Inferior parietal cortex (tissue), 1 donor: Measurements from ENCODE around the gene CPN2.

Experiments used
- DNase-seq: peaks from one replicate; pipeline ENCODE4 v3.0.0-alpha.2; 2016; ENCODE audit errors: extremely low spot score

CPN2 gene

GRCh38 chr3:194380326-194380725 lies 29.2 kb upstream of the CPN2 start:
- DNase-seq, result no peak

- DNase-seq, result no peak
Measured at GRCh38 chr3:194379651-194380050, 28.5 kb upstream of the CPN2 start.

- no peak for DNase-seq
Measured at GRCh38 chr3:194379231-194379630, 28.1 kb upstream of the CPN2 start.

DNA sequence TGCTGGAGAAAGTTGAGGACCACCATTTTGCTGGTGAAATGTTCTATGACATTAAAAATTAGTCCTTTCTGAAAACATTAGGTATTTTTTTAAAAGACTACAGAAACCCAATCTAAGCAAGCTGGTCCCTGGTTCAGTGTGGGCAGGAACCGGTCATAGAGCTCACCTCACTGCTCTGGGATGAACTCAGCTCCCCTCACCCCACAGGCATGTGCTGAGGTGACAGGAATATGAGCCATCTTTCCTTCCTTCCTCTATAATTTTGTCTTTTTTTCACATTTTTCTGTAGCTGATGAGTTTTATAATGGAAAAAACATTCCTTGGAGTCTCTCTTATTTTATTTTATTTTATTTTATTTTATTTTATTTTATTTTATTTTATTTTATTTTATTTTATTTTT lies 26.6 kb upstream of the CPN2 start:
- DNase-seq, result no peak

- DNase-seq, result no peak
Measured at GRCh38 chr3:194376241-194376560, 25.1 kb upstream of the CPN2 start.

DNA sequence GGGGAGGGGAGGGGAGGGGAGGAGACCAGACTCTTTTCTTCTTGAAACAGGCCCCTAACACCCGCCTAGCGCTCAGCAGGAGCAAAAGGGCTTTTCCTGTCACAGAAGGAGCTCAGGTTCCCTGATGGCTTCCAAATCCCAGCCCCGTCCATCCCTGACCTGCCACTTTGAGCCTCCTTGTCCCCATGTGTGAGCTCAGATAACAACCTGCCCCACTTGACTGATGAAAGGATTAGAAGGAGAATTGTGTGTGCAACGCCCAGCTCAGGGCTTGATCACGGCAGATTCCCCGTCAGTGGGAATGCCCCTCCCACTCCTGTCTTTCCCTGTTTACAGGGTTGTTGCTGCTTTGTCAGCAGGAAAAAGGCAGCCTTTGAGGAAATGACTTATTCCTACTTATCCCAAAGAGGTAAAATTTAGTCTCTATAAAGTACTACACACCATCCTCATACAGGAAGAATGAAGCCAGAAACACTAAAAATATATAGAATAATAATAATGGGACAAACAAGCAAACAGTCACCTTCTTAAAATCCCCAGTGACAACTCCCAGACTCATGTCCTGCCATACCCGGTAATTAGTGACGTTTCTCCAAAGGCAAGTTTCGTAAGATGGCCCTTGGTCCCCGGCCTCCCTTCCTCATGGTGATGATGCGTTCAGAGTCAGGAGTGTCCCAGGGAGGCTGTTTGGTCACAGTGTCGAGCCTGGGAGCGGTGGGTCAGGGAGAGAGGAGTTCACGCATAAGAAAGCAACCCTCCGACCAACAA lies 24.5 kb upstream of the CPN2 start:
- DNase-seq, result no peak

- no peak for DNase-seq
Measured at GRCh38 chr3:194374935-194375334, 23.8 kb upstream of the CPN2 start.

DNA sequence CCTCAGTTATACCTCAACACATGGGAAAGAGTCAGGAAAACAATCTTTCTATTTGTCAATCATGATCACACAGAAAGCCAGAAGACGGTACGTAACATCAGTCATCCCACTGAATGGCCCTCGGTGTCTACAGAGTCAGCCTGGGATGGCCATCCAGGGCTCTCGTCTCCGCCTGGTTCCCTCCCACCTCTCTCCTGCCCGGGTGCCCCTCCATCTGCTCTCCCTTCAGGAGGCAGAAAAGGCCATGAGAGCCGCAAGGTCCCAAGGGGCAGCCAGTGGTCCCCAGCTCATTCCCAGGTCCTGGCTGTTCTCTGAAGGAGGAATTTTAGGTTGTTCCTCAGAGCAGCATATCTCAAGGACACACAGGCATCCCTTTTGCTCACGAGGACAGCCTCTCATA lies 22.8 kb upstream of the CPN2 start:
- no peak for DNase-seq

- no peak for DNase-seq
Measured at GRCh38 chr3:194373028-194373427, 21.9 kb upstream of the CPN2 start.

DNA sequence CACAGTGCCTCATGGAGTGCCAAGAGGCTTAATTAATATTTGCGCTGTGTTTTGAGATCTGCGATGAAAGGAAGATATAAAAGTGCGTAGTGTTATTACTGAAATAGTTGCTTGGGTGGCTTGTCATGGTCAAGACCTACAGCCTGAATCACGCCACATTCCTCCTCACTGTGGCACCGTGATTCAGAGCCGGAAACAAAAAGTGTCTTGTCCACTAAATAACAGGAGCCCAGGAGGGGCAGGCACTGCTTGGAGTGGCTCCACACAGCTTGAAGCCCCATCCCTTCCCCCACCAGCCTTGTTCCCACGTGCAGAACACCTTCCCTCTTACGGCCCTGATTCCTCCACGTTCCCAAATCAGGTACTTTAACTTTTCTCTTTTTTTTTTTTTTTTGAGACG lies 19.6 kb upstream of the CPN2 start:
- no peak for DNase-seq

DNA sequence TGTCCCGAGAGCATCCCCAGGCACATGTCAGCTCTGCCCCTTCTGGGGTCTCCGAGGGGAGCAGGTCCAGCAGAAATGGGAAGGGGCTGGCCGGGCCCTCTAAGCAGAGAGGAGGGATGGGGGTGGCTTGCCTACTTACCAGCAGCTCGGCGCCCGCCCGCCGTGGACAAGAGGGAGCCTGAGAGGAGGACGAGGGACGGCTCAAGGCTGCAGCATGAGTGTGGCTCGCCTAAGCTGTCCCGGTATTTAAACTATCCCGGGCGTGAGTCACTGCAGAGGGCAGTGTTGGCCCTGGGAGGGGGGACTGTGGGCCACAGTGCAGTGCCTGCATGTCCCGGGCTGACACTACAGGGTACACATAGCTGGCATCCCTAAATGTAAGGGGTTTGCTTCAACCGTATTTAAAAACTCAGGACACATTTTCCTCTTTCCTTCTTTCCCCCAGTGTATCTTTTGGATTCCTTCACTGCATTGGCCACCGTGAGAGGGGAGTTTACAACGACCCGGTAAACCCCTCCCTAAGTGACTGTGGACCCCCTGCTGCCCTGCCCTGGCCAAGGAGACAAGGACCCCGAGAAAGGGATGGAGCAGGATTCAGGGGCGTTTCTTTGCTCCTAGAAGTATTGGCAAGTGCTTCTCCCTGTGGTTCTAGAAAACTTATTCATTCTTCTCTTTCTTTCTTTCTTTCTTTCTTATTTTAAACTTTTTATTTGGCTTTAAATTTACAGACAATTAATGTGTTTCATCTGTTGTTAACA lies 18.6 kb upstream of the CPN2 start, which contains the start of gene LRRC15:
TSS of gene LRRC15 (minus strand) at position 222 of the 758 bp plus-strand sequence. CDS start 8,700 bp downstream, outside the sequence.
- DNase-seq, result no peak

DNA sequence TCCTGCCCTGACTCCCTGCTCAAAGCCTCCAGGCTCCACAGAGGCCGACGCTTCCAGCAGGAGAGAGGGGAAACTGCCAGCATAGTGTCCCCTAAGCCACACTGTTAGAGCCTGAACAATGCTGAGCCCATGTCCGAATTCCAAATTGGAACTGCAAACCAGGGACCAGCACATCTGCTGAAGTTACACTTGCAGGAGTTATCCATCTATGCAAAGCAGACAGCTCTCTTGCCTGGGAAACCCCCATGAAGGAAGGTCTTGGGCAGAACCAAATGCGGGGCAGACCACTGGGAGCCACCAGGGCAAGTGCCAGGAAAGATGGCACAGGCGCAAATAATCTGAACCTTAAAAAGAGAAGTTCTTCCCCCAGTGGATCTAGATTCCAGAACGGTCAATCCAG lies 17.8 kb upstream of the CPN2 start:
- no peak for DNase-seq

DNA sequence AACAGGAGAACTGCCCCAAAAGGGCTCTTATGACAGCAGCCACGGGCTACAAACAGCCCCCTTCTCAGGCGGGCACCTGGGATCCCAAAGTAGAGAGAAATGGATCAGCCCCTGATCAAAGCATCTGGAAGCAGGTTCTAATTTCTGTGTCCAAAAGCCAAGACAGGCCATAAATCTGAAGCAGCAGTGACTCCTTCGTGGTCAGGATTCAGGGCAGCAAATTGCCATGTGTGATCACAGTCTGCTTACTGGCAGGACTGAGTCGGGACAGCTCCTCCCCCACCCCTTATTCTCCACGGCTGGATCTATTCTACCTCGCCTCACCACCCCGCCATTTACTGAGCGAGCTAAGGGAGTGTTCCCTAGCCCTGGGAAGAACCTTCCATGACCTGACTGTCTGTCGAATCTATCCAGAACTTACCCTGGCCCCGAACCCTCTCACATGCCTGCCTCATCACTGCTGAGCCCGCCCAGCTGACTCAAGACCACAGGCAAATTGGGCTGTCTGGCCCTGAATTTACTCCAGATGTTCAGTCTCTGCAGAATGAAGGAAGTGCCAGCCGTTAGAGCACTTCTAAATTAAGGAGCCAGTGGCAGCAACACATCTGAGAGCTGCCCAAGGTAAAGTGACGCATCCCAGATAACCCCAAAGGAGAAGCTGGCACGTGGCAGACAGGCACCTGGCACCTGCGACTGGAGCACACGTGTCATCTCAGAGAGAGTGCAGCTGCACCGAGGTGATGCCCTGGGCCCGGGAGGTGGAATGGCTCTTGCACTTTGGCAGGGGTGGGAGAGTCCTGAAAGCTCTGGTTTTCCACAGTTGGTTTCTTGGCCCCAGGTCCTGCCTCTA lies 17.1 kb upstream of the CPN2 start:
- DNase-seq, result no peak

- no peak for DNase-seq
Measured at GRCh38 chr3:194365978-194366490, 14.9 kb upstream of the CPN2 start.

DNA sequence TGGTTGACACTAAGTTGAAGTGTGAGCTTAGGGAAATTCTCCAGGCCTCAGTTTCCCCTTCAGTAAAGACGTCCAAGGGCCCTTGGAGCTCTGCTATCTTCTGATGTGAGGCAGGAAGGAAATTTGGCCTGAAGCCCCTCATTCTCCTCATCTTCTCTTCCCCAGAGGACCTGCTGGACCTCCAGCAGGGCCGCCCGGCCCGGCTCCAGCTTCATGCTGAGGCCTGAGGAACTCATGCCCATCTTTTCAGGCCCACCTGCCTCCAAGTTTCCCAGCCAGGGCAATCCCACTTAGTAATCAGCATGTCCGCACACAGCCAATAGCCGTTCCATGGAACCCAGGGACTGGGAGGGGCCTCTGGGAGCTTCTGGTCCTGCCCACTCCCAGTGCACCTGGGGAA lies 14.4 kb upstream of the CPN2 start:
- no peak for DNase-seq

DNA sequence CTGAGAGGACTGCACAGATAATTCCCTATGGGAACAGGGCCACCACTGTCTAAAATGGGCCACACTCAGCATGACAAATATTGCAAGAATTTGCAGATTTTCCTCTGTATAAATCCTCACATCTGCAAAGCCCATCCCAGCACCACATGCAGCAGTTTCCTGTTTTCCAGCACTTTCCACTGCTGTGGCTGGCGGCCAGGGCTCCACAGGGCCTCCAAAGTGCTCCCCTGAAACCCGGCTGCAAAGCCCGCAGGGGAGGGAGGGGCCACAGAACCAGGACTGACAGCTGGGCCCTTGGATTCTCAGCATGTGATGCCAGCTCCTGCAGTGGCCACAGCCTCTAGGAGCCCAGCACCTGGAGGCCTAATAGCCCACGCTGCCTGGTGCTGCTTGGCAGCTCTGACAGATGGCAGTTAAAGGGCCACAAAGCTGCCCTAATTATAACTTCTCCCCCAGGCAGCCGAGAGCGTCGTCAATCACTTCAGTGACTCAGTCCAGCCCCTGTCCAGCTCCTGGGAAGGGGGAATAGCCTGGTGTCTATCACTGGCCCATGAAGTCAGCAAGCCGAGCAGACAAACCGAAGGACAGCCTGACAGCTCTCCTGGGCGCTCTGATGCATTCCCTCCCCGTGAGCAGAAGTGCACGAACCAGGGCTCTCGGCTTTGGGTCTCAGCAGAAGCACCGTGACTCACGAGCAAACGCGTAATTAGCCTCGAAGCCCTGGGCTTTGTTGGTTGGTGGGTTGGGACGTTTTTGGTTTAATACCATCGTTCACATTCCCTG lies 13.7 kb upstream of the CPN2 start:
- DNase-seq, result no peak

DNA sequence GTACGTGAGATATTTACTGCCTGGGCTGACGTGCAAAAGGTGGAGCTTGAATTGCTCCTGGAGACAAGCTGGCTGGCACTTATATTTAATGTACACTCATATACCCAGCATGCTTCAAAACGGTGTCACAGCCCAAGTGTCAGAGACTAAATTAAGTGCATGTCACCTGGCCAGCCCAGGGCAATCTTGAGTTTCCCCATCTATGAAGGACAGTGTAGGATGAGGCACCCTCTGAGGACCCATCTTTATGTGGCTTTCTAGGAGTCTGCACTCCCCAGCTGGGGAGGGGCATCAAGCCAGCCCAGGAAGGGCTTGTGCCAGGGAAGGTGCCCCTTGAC lies 13.2 kb upstream of the CPN2 start:
- DNase-seq, result no peak

GRCh38 chr3:194360568-194360967 lies 9.4 kb upstream of the CPN2 start:
- no peak for DNase-seq

DNA sequence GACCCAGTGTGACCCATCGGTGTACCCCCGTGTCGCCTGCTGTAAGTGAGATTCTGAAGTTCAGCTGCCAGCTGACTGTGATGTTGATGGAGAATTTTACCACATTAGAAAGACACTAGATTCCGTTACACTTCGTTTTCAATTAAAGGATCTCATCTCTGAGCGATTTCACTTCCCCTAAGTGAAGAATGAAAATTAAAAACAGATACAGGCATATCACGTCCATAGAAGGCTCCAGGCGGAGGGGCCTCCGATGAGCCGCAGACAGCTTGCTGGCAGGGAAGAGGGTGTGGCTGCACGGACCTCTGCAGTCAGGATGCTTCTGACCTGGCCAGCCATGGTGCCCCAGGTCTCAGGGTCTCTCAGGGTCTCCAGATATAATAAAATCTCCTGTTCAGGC lies 6.6 kb upstream of the CPN2 start:
- no peak for DNase-seq

- DNase-seq, result no peak
Measured at GRCh38 chr3:194355379-194355778, 4.3 kb upstream of the CPN2 start.

- DNase-seq, result no peak
Measured at GRCh38 chr3:194354315-194354714, 3.2 kb upstream of the CPN2 start.
